H9 (cell line): ENCODE measurements around the gene VEGFA. TPM values are rescaled to one million over a fixed set of nuclear protein-coding genes. Genes with fewer than 3 reads are reported as not detected.

Experiments used
- DNase-seq: peaks from one replicate; pipeline ENCODE4 v3.0.0-alpha.2; 2017
- H2AFZ ChIP-seq: one replicate; pipeline ENCODE4 v1.6.1; 2013; ENCODE audit warnings: mild to moderate bottlenecking, low read length, control low read depth, moderate library complexity
- H2AK5ac ChIP-seq: 2 replicates; pipeline ENCODE4 v1.6.1; 2013; ENCODE audit warnings: low read length, control low read depth, mixed read lengths; ENCODE audit not compliant: insufficient read length
- H2BK120ac ChIP-seq: one replicate; pipeline ENCODE4 v1.6.1; 2013; ENCODE audit warnings: low read depth, mild to moderate bottlenecking, low read length, control low read depth, inconsistent platforms; ENCODE audit not compliant: poor library complexity, severe bottlenecking
- H2BK12ac ChIP-seq: 2 replicates; pipeline ENCODE4 v1.6.1; 2013; ENCODE audit warnings: low read length, control low read depth, mixed read lengths, low read depth; ENCODE audit not compliant: insufficient read length
- H2BK15ac ChIP-seq: 2 replicates; pipeline ENCODE4 v1.6.1; 2013; ENCODE audit warnings: low read depth, low read length, control low read depth
- H2BK20ac ChIP-seq: one replicate; pipeline ENCODE4 v1.6.1; 2013; ENCODE audit warnings: low read depth, mild to moderate bottlenecking, low read length, control low read depth, inconsistent platforms; ENCODE audit not compliant: poor library complexity, severe bottlenecking
- H2BK5ac ChIP-seq: 2 replicates; pipeline ENCODE4 v1.6.1; 2013; ENCODE audit warnings: low read length, control low read depth, mixed read lengths; ENCODE audit not compliant: insufficient read length
- H3K14ac ChIP-seq: 2 replicates; pipeline ENCODE4 v1.6.1; 2013; ENCODE audit warnings: low read length, control low read depth; ENCODE audit not compliant: insufficient read depth
- H3K18ac ChIP-seq: 2 replicates; pipeline ENCODE4 v1.6.1; 2013; ENCODE audit warnings: low read depth, mild to moderate bottlenecking, mixed read lengths, low read length, control low read depth; ENCODE audit not compliant: insufficient read length
- H3K23ac ChIP-seq: 2 replicates; pipeline ENCODE4 v1.6.1; 2013; ENCODE audit warnings: low read length, control low read depth, mixed read lengths, low read depth; ENCODE audit not compliant: insufficient read length
- H3K23me2 ChIP-seq: 2 replicates; pipeline ENCODE4 v1.6.1; 2013; ENCODE audit warnings: low read depth, mild to moderate bottlenecking, mixed read lengths, low read length, control low read depth; ENCODE audit not compliant: insufficient read length, poor library complexity, severe bottlenecking
- H3K27ac ChIP-seq: 2 replicates; pipeline ENCODE4 v1.5.1; 2013; ENCODE audit warnings: low read length, control low read depth, mixed read lengths, low read depth; ENCODE audit not compliant: insufficient read length
- H3K27me3 ChIP-seq: 2 replicates; pipeline ENCODE4 v1.6.1; 2013; ENCODE audit warnings: low read length, control low read depth, inconsistent platforms; ENCODE audit not compliant: insufficient read depth
- H3K4ac ChIP-seq: 2 replicates; pipeline ENCODE4 v1.6.1; 2013; ENCODE audit warnings: low read depth, mild to moderate bottlenecking, control low read depth, inconsistent platforms, low read length, moderate library complexity
- H3K4me1 ChIP-seq: 2 replicates; pipeline ENCODE4 v1.6.1; 2013; ENCODE audit warnings: low read length, control low read depth, inconsistent platforms; ENCODE audit not compliant: insufficient read depth
- H3K4me2 ChIP-seq: 2 replicates; pipeline ENCODE4 v1.6.1; 2013; ENCODE audit warnings: low read length, control low read depth, mixed read lengths; ENCODE audit not compliant: insufficient read length, insufficient read depth
- H3K56ac ChIP-seq: 2 replicates; pipeline ENCODE4 v1.6.1; 2013; ENCODE audit warnings: low read depth, mild to moderate bottlenecking, mixed read lengths, low read length, control low read depth; ENCODE audit not compliant: insufficient read length
- H3K79me1 ChIP-seq: 2 replicates; pipeline ENCODE4 v1.6.1; 2013; ENCODE audit warnings: low read depth, mild to moderate bottlenecking, moderate library complexity, low read length, control low read depth, inconsistent platforms; ENCODE audit not compliant: insufficient read depth, poor library complexity, severe bottlenecking
- H3K79me2 ChIP-seq: 2 replicates; pipeline ENCODE4 v1.6.1; 2013; ENCODE audit warnings: low read length, control low read depth, inconsistent platforms; ENCODE audit not compliant: insufficient read depth
- H3K9ac ChIP-seq: 2 replicates; pipeline ENCODE4 v1.6.1; 2013; ENCODE audit warnings: low read length, control low read depth, mixed read lengths; ENCODE audit not compliant: insufficient read length; ENCODE audit errors: extremely low read depth
- H3K9me3 ChIP-seq: one replicate; pipeline ENCODE4 v1.6.1; 2013; ENCODE audit warnings: low read depth, low read length, inconsistent platforms; ENCODE audit not compliant: control insufficient read depth
- H3T11ph ChIP-seq: one replicate; pipeline ENCODE4 v1.6.1; 2013; ENCODE audit warnings: mild to moderate bottlenecking, low read length, control low read depth, inconsistent platforms
- H4K20me1 ChIP-seq: one replicate; pipeline ENCODE4 v1.6.1; 2013; ENCODE audit not compliant: control insufficient read depth, insufficient read length, insufficient read depth
- H4K5ac ChIP-seq: 2 replicates; pipeline ENCODE4 v1.6.1; 2013; ENCODE audit warnings: low read depth, mild to moderate bottlenecking, mixed read lengths, low read length, control low read depth; ENCODE audit not compliant: insufficient read length
- H4K8ac ChIP-seq: replicated peaks from 2 replicates; pipeline ENCODE4 v1.6.1; 2013; ENCODE audit warnings: low read length, control low read depth, mixed read lengths, low read depth; ENCODE audit not compliant: insufficient read length
- H4K91ac ChIP-seq: 2 replicates; pipeline ENCODE4 v1.6.1; 2013; ENCODE audit warnings: low read depth, mild to moderate bottlenecking, moderate library complexity, mixed read lengths, low read length, control low read depth; ENCODE audit not compliant: insufficient read length
- H3K27ac Mint-ChIP-seq, 3 experiments: 2 replicates in 2 of 3; 3 replicates in 1 of 3; pipeline ENCODE4 v1.8.0; 2020 to 2021; ENCODE audit warnings: mixed read lengths in 3 of 3, mild to moderate bottlenecking in 1 of 3, moderate library complexity in 1 of 3
- H3K27me3 Mint-ChIP-seq: 2 replicates; pipeline ENCODE4 v1.8.0; 2021; ENCODE audit warnings: low read depth, mild to moderate bottlenecking, moderate library complexity, mixed read lengths
- H3K36me3 Mint-ChIP-seq, 3 experiments: 2 replicates in 2 of 3; 3 replicates in 1 of 3; pipeline ENCODE4 v1.8.0; 2020 to 2021; ENCODE audit warnings: low read depth in 3 of 3, mixed read lengths in 3 of 3; ENCODE audit not compliant: insufficient read depth in 1 of 3
- H3K4me1 Mint-ChIP-seq, 2 experiments: 2 replicates each; pipeline ENCODE4 v1.8.0; 2020; ENCODE audit warnings: mixed read lengths in 2 of 2
- H3K4me3 Mint-ChIP-seq, 2 experiments: 2 replicates in 1 of 2; 3 replicates in 1 of 2; pipeline ENCODE4 v1.8.0; 2020 to 2021; ENCODE audit warnings: mild to moderate bottlenecking in 2 of 2, mixed read lengths in 2 of 2, moderate library complexity in 1 of 2
- H3K9me3 Mint-ChIP-seq, 2 experiments: 2 replicates in 1 of 2; 3 replicates in 1 of 2; pipeline ENCODE4 v1.8.0; 2020; ENCODE audit warnings: mild to moderate bottlenecking in 2 of 2, mixed read lengths in 2 of 2, moderate library complexity in 1 of 2
- WGBS: extraction: QIAGEN DNeasy Blood & Tissue Kit; methylation state at CpG from one replicate; pipeline ENCODE4 v1.1.7; 2013; ENCODE audit warnings: missing lambda C conversion rate, low lambda C conversion rate, mixed read lengths; ENCODE audit not compliant: insufficient read length; ENCODE audit errors: extremely low coverage; 5-methylcytosine and 5-hydroxymethylcytosine counted together
- total RNA-seq: library from RNA; stranded (reverse); gene quantifications from 2 replicates; pipeline ENCODE4 v1.2.1, GENCODE V29; 2021
- TF ChIP-seq, protein P1 (sequence below): fragments of 200-600 bp; sonication (generic); conservative IDR thresholded peaks from 3 replicates; pipeline ENCODE4 v1.8.0; 2021; ENCODE audit warnings: antibody characterized with exemption, mild to moderate bottlenecking

The VEGFA gene
- total RNA-seq, 1 experiment from 2014 or later, result 47.9 TPM

DNA sequence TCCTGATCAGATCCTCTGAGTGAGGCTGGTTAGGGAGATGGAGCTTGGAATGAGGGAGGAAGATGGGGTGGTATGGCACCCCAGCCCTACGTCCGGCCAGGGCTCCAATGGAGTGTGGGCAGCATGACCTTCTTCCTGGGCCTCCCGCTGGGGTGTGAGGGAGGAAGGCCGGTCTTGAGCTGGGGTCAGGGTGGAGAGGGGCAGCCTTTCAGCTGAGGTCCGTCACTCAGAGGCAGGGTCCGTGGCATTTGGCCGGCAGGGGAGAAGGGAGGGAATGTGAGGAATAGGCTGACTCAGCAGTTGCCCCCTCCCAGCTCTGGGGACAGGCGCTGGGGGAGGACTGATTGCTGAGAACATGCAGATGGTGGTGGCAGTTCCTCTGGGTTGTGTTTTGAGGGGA, 25.5 kb upstream of the VEGFA start:
- peak; percentile 25 for DNase-seq
- no peak overlapping the region for H2BK12ac ChIP-seq
- peaks cover 19 to 68% of the 10 kb centered on the region in 2 experiments for H3K4me1 Mint-ChIP-seq

More for the DNA sequence above, 25.5 kb upstream of the VEGFA start:
- no peak overlapping the region for H2BK120ac ChIP-seq
- H3K56ac ChIP-seq, result no peak overlapping the region
- H3K36me3 Mint-ChIP-seq, result no peaks in the 10 kb centered on the region
- no peaks in the 10 kb centered on the region for H3K27me3 ChIP-seq
- H4K20me1 ChIP-seq, result no peaks in the 10 kb centered on the region
- peaks cover 4% of the 10 kb centered on the region for H3K27me3 Mint-ChIP-seq
- WGBS, result no CpG with 5 or more reads among the region's 8 CpGs
- no peak overlapping the region for H3K4me2 ChIP-seq
- H3K79me1 ChIP-seq, result no peaks in the 10 kb centered on the region
- no peak overlapping the region for H2BK20ac ChIP-seq
- H3K9me3 Mint-ChIP-seq, result no peaks in the 10 kb centered on the region; a peak in 1 of 5 replicates
- no peaks in the 10 kb centered on the region for H3K9me3 ChIP-seq
- no peak overlapping the region for H3K4me3 Mint-ChIP-seq
- no peak overlapping the region for H4K8ac ChIP-seq
- no peak overlapping the region for H3K27ac ChIP-seq
- H3K23me2 ChIP-seq, result no peaks in the 10 kb centered on the region
- TF ChIP-seq, protein P1, sequence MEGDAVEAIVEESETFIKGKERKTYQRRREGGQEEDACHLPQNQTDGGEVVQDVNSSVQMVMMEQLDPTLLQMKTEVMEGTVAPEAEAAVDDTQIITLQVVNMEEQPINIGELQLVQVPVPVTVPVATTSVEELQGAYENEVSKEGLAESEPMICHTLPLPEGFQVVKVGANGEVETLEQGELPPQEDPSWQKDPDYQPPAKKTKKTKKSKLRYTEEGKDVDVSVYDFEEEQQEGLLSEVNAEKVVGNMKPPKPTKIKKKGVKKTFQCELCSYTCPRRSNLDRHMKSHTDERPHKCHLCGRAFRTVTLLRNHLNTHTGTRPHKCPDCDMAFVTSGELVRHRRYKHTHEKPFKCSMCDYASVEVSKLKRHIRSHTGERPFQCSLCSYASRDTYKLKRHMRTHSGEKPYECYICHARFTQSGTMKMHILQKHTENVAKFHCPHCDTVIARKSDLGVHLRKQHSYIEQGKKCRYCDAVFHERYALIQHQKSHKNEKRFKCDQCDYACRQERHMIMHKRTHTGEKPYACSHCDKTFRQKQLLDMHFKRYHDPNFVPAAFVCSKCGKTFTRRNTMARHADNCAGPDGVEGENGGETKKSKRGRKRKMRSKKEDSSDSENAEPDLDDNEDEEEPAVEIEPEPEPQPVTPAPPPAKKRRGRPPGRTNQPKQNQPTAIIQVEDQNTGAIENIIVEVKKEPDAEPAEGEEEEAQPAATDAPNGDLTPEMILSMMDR, result no peak
- no peak overlapping the region for H4K5ac ChIP-seq
- H3K4me1 ChIP-seq, result no peaks in the 10 kb centered on the region
- no peaks in the 10 kb centered on the region for H3K79me2 ChIP-seq
- no peak overlapping the region for H2BK5ac ChIP-seq
- H3K23ac ChIP-seq, result no peak overlapping the region
- no peak overlapping the region for H3K27ac Mint-ChIP-seq
- H2AFZ ChIP-seq, result no peak overlapping the region
- H2BK15ac ChIP-seq, result no peak overlapping the region
- H3K14ac ChIP-seq, result no peak overlapping the region
- H2AK5ac ChIP-seq, result no peak overlapping the region
- H3K4ac ChIP-seq, result no peak overlapping the region
- no peak overlapping the region for H4K91ac ChIP-seq
- H3K18ac ChIP-seq, result no peak overlapping the region
- H3T11ph ChIP-seq, result no peak overlapping the region
- no peak overlapping the region for H3K9ac ChIP-seq
